GM12878 (cell line): ENCODE measurements around the gene REM2. TPM values are rescaled to one million over a fixed set of nuclear protein-coding genes. Genes with fewer than 3 reads are reported as not detected.
A peak's percentile ranks its signal among the peaks of the same experiment; 100 is the strongest.

ENCODE experiments used
- ATAC-seq: fragments of 200-7000 bp; cut with Tn5 transposase; 3 replicates; pipeline ENCODE4 v1.9.1; 2020; ENCODE audit warnings: mild to moderate bottlenecking, moderate library complexity
- BruUV-seq: library from RNA; stranded (reverse); fragments of 400-500 nt; replicated peaks from 2 replicates; lab custom pipeline; 2021; lab: Mats Ljungman, UMichigan
- CTCF ChIA-PET: fragments of 300-600 bp; sonication (Branson Sonifier 250); formaldehyde crosslinking; extraction: SDS; loops from one replicate; lab custom pipeline; 2021; ENCODE audit warnings: inconsistent platforms; lab: Yijun Ruan, JAX
- POLR2A ChIA-PET: fragments of 350-600 bp; formaldehyde crosslinking; extraction: SDS; loops from one replicate; lab custom pipeline; 2021; ENCODE audit warnings: inconsistent platforms; lab: Charles Lee
- RAD21 ChIA-PET: fragments of 300-600 bp; sonication (Branson Sonifier 250); formaldehyde crosslinking; loops from one replicate; lab custom pipeline; 2023; ENCODE audit warnings: antibody characterized with exemption; ENCODE audit not compliant: unreplicated experiment; lab: Charles Lee
- SMC1A ChIA-PET: fragments of 300-600 bp; sonication (Branson Sonifier 250); formaldehyde crosslinking; loops from one replicate; lab custom pipeline; 2023; ENCODE audit not compliant: unreplicated experiment, uncharacterized antibody; lab: Charles Lee
- DNase-seq: peaks from one replicate; pipeline ENCODE4 v3.0.0-alpha.2; 2011; ENCODE audit warnings: low read depth, low spot score
- FAIRE-seq: peaks from 3 replicates; lab custom pipeline; 2011; peaks lifted over from hg19 to GRCh38; lab: Jason Lieb, UNC
- H2AFZ ChIP-seq: 2 replicates; pipeline ENCODE4 v1.6.0; 2011; ENCODE audit warnings: low read depth, low read length, control low read depth; ENCODE audit not compliant: control insufficient read depth
- H3K27ac ChIP-seq: 2 replicates; pipeline ENCODE4 v1.5.1; 2011; ENCODE audit warnings: control low read depth; ENCODE audit not compliant: control insufficient read depth, insufficient read depth
- H3K27me3 ChIP-seq, 2 experiments: replicated peaks in 1 of 2; 2 replicates each; pipeline versions ENCODE4 v1.6.0 to v1.6.1; 2011; ENCODE audit warnings: low read length in 1 of 2; ENCODE audit not compliant: control insufficient read depth in 2 of 2, insufficient read depth in 2 of 2
- H3K36me3 ChIP-seq, 2 experiments: 2 replicates each; pipeline ENCODE4 v1.5.1; 2011; ENCODE audit warnings: low read length in 1 of 2; ENCODE audit not compliant: control insufficient read depth in 2 of 2, insufficient read depth in 2 of 2
- H3K4me1 ChIP-seq: 2 replicates; pipeline ENCODE4 v1.6.1; 2011; ENCODE audit warnings: mild to moderate bottlenecking, low read length, moderate library complexity, mixed read lengths; ENCODE audit not compliant: control insufficient read depth, insufficient read depth
- H3K4me2 ChIP-seq: 2 replicates; pipeline ENCODE4 v1.6.0; 2011; ENCODE audit warnings: control low read depth; ENCODE audit not compliant: control insufficient read depth, insufficient read depth
- H3K4me3 ChIP-seq: fragments of 200-600 bp; sonication (generic); 2 replicates; pipeline ENCODE4 v1.5.1; 2016
- H3K79me2 ChIP-seq: 2 replicates; pipeline ENCODE4 v1.6.0; 2011; ENCODE audit warnings: low read length; ENCODE audit not compliant: control insufficient read depth, insufficient read depth
- H3K9ac ChIP-seq: 2 replicates; pipeline ENCODE4 v1.8.0; 2011; ENCODE audit warnings: low read length, control low read depth, mixed read lengths; ENCODE audit not compliant: control insufficient read depth, insufficient read depth
- H3K9me3 ChIP-seq: replicated peaks from 3 replicates; pipeline ENCODE4 v1.5.1; 2011; ENCODE audit warnings: mild to moderate bottlenecking, low read length; ENCODE audit not compliant: control insufficient read depth, insufficient read depth
- H4K20me1 ChIP-seq: 2 replicates; pipeline ENCODE4 v1.6.0; 2011; ENCODE audit not compliant: control insufficient read depth, insufficient read depth
- WGBS: methylation state at CpG from one replicate; pipeline ENCODE4 v1.1.6; 2016; ENCODE audit warnings: low lambda C conversion rate; ENCODE audit not compliant: insufficient replicate concordance, insufficient coverage; ENCODE audit errors: missing lambda C conversion rate; 5-methylcytosine and 5-hydroxymethylcytosine counted together
- in situ Hi-C: fragments of 300-500 bp; cut with MboI; formaldehyde crosslinking; loops from 9 replicates; pipeline ENCODE4 v1.14.3; 2018; ENCODE audit warnings: mixed read lengths
- intact Hi-C: fragments of 100-400 bp; cut with micrococcal nuclease; formaldehyde crosslinking; loops from one replicate; pipeline ENCODE4 v1.14.2; 2022; ENCODE audit not compliant: unreplicated experiment
- polyA plus RNA-seq, 11 experiments: library from polyadenylated mRNA; depleted of rRNA in 4 of 11; unstranded in 6 of 11; stranded (reverse) in 5 of 11; fragments of >200 nt; fragmentation: Nextera tagmentation in 4 of 11; fragmentation: Illumina TruSeq in 1 of 11; extraction: Ambion mirVana in 4 of 11; extraction: Trizol in 1 of 11; gene quantifications; 1 replicate in 1 of 11; 2 replicates in 10 of 11; pipeline versions ENCODE4 v1.2.1 to v1.2.3, GENCODE V29; 2011 to 2016; ENCODE audit warnings: inconsistent platforms in 2 of 11, missing spikeins in 2 of 11, low read depth in 1 of 11
- total RNA-seq, 4 experiments: library from RNA; depleted of rRNA in 3 of 4; stranded (reverse); fragments of >200 nt in 3 of 4; fragmentation: Illumina TruSeq in 1 of 4; extraction: Trizol in 1 of 4; gene quantifications; 2 replicates each; pipeline versions ENCODE4 v1.2.1 to v1.2.3, GENCODE V29; 2013 to 2021
- TF ChIP-seq, protein P1 (sequence below): fragments of 450-650 bp; IDR thresholded peaks from 2 replicates; pipeline ENCODE4 v1.6.1; 2018; ENCODE audit warnings: mild to moderate bottlenecking, low read depth, moderate library complexity; ENCODE audit not compliant: partially characterized antibody
- TF ChIP-seq, protein P2 (sequence below): IDR thresholded peaks from 2 replicates; pipeline ENCODE4 v1.6.1; 2011; ENCODE audit warnings: borderline replicate concordance, low read depth, mild to moderate bottlenecking, moderate library complexity, mixed read lengths, low read length; ENCODE audit not compliant: insufficient read depth; ENCODE audit errors: extremely low read length

Gene REM2
- total and polyA plus RNA-seq, 10 of the 15 experiments (the other 5 are each of a cell fraction or from before 2014, with no cell fraction given): 0.27 to 1.5 (median 0.83) TPM

DNA sequence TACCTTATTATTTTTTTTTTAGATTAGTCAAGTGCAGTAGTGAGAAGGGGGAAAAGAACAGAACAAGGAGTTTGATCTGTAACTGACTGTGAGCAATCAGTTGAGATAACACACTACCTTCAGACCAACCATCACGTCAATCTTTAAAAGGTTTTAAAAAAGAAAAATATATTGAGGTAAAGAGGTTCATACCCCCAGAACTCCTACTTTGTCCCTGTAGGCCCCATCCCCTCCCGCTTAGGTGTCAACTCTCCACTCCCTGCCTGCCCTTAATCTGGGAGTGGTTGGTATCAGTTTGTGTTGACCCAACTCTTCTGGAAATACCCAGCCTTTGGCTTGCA is 30.5 kb upstream of the REM2 start:
- in situ Hi-C loops: loop anchor here (10.0 kb wide), 1 partner anchor 468 kb away; no protein-coding TSS in a partner anchor
- Histone ChIP-seq H3K4me2 (peak overlapping the region; percentile 100), H3K4me1 (peaks cover 18% of the 10 kb centered on the region), H3K27me3 (no peaks in the 10 kb centered on the region), H3K27ac (peak overlapping the region; percentile 89), H3K4me3 (no peak overlapping the region)
- DNase-seq (no peak), FAIRE-seq (no peak), ATAC-seq (no peak)
- BruUV-seq: no TSS peak
- RAD21 ChIA-PET: interaction anchor here (0.7 to 9.4 kb wide), 33 partner anchors 9 to 462 kb away, joined by 3 to 130 read pairs (median 6); partner anchors contain the start of genes DAD1, LRP10, MRPL52 and OXA1L
- 74% methylated on average over 2 of the region's 2 CpGs for WGBS
- TF ChIP-seq, protein P1, sequence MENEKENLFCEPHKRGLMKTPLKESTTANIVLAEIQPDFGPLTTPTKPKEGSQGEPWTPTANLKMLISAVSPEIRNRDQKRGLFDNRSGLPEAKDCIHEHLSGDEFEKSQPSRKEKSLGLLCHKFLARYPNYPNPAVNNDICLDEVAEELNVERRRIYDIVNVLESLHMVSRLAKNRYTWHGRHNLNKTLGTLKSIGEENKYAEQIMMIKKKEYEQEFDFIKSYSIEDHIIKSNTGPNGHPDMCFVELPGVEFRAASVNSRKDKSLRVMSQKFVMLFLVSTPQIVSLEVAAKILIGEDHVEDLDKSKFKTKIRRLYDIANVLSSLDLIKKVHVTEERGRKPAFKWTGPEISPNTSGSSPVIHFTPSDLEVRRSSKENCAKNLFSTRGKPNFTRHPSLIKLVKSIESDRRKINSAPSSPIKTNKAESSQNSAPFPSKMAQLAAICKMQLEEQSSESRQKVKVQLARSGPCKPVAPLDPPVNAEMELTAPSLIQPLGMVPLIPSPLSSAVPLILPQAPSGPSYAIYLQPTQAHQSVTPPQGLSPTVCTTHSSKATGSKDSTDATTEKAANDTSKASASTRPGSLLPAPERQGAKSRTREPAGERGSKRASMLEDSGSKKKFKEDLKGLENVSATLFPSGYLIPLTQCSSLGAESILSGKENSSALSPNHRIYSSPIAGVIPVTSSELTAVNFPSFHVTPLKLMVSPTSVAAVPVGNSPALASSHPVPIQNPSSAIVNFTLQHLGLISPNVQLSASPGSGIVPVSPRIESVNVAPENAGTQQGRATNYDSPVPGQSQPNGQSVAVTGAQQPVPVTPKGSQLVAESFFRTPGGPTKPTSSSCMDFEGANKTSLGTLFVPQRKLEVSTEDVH: no peak
- TF ChIP-seq, protein P2, sequence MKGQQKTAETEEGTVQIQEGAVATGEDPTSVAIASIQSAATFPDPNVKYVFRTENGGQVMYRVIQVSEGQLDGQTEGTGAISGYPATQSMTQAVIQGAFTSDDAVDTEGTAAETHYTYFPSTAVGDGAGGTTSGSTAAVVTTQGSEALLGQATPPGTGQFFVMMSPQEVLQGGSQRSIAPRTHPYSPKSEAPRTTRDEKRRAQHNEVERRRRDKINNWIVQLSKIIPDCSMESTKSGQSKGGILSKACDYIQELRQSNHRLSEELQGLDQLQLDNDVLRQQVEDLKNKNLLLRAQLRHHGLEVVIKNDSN: no peak
- TF ChIP-seq, all 136 proteins: peak for 0
- ChIA-PET CTCF (interaction anchor here (0.6 to 10.0 kb wide), 52 partner anchors 12 to 466 kb away, joined by 3 to 324 read pairs (median 6); partner anchors contain the start of genes ABHD4, DAD1, LRP10 and MRPL52), SMC1A (interaction anchor here (0.6 to 7.3 kb wide), 37 partner anchors 11 to 462 kb away, joined by 3 to 104 read pairs (median 5); partner anchors contain the start of genes DAD1, LRP10, MRPL52 and OXA1L), POLR2A (interaction anchor here (0.9 to 2.2 kb wide), 5 partner anchors 19 to 281 kb away, joined by 3 to 11 read pairs (median 6); partner anchors contain the start of gene LRP10)
- Histone ChIP-seq H3K9me3 (peaks cover 2% of the 10 kb centered on the region; the same call in 1 of the 3 replicates), H3K79me2 (no peaks in the 10 kb centered on the region), H3K9ac (peak overlapping the region; percentile 90; the same call in 1 of the 2 replicates), H4K20me1 (no peaks in the 10 kb centered on the region), H2AFZ (peak overlapping the region; percentile 99), H3K36me3 (no peaks in the 10 kb centered on the region)
- intact Hi-C loops: loop anchor here (2.0 to 5.0 kb wide), 3 partner anchors 48 to 466 kb away; no protein-coding TSS in a partner anchor
